B cell (primary cell): ENCODE data around the gene XYLT1. TPM values are rescaled to one million over a fixed set of nuclear protein-coding genes. Genes with fewer than 3 reads are reported as not detected.

ENCODE experiments used
- ATAC-seq: fragments of 200-7000 bp; cut with Tn5 transposase; one replicate; pipeline ENCODE4 v1.10.0; 2021; ENCODE audit warnings: low read depth, mild to moderate bottlenecking, moderate number of reproducible peaks, moderate library complexity
- CTCF ChIA-PET: fragments of 350-600 bp; sonication (Branson Sonifier 250); formaldehyde crosslinking; loops from one replicate; lab custom pipeline; 2021; ENCODE audit warnings: antibody characterized with exemption, inconsistent platforms; lab: Charles Lee
- POLR2A ChIA-PET: fragments of 350-600 bp; sonication (Branson Sonifier 250); formaldehyde crosslinking; loops from one replicate; lab custom pipeline; 2021; ENCODE audit warnings: antibody characterized with exemption; lab: Charles Lee
- DNase-seq: peaks from one replicate; pipeline ENCODE4 v3.0.0; 2013
- H2AFZ ChIP-seq: 2 replicates; pipeline ENCODE4 v1.6.1; 2012; ENCODE audit warnings: mild to moderate bottlenecking, low read depth, low read length; ENCODE audit not compliant: insufficient read depth, poor library complexity, severe bottlenecking
- H3K27ac ChIP-seq, 2 donors: 1 replicate in 1 of 2; 2 replicates in 1 of 2; pipeline ENCODE4 v1.5.1; 2012 to 2013; ENCODE audit warnings: low read length in 2 of 2, mild to moderate bottlenecking in 2 of 2, moderate library complexity in 1 of 2
- H3K27me3 ChIP-seq, 4 experiments: fragments of 200-600 bp in 1 of 4; sonication (generic) in 1 of 4; replicated peaks in 1 of 4; 1 replicate in 2 of 4; 2 replicates in 2 of 4; pipeline versions ENCODE4 v1.6.1 to v1.7.0; 2013 to 2016; ENCODE audit warnings: low read length in 3 of 4, mild to moderate bottlenecking in 2 of 4, mixed read lengths in 1 of 4, moderate library complexity in 1 of 4; ENCODE audit not compliant: insufficient read depth in 4 of 4, control insufficient read depth in 3 of 4; ENCODE audit errors: control extremely low read depth in 1 of 4
- H3K36me3 ChIP-seq, 2 experiments: replicated peaks in 1 of 2; 1 replicate in 1 of 2; 2 replicates in 1 of 2; pipeline versions ENCODE4 v1.6.1 to v1.7.1; 2013; ENCODE audit warnings: low read length in 1 of 2; ENCODE audit not compliant: insufficient read depth in 2 of 2, control insufficient read depth in 1 of 2; ENCODE audit errors: control extremely low read depth in 1 of 2, extremely low read depth in 1 of 2
- H3K4me1 ChIP-seq, 2 donors: fragments of 200-600 bp in 1 of 2; sonication (generic) in 1 of 2; 1 replicate in 1 of 2; 2 replicates in 1 of 2; pipeline versions ENCODE4 v1.5.1 to v1.6.1; 2013 to 2017; ENCODE audit warnings: low read length in 2 of 2; ENCODE audit not compliant: control insufficient read depth in 2 of 2, insufficient read depth in 2 of 2
- H3K4me2 ChIP-seq: replicated peaks from 2 replicates; pipeline ENCODE3; 2012; ENCODE audit warnings: mild to moderate bottlenecking, low read depth, low read length; ENCODE audit not compliant: poor library complexity, severe bottlenecking
- H3K4me3 ChIP-seq, 5 experiments: fragments of 200-600 bp in 1 of 5; sonication (generic) in 1 of 5; 1 replicate in 3 of 5; 2 replicates in 2 of 5; pipeline versions ENCODE4 v1.5.1 to v1.7.0; 2011 to 2016; ENCODE audit warnings: low read length in 4 of 5, mild to moderate bottlenecking in 4 of 5, low read depth in 2 of 5, control low read depth in 1 of 5, moderate library complexity in 1 of 5; ENCODE audit not compliant: insufficient read depth in 1 of 5; ENCODE audit errors: control extremely low read depth in 1 of 5, extremely low read depth in 1 of 5
- H3K79me2 ChIP-seq: fragments of 200-600 bp; sonication (generic); one replicate; pipeline ENCODE4 v1.6.0; 2016; ENCODE audit warnings: low read length; ENCODE audit not compliant: control insufficient read depth, insufficient read depth
- H3K9ac ChIP-seq: fragments of 200-600 bp; sonication (generic); 2 replicates; pipeline ENCODE4 v1.6.1; 2017; ENCODE audit warnings: mild to moderate bottlenecking, low read length, moderate library complexity
- H3K9me3 ChIP-seq, 3 donors: one replicate each; pipeline versions ENCODE4 v1.6.1 to v1.7.1; 2013; ENCODE audit warnings: low read length in 2 of 3; ENCODE audit not compliant: control insufficient read depth in 2 of 3, insufficient read depth in 1 of 3; ENCODE audit errors: control extremely low read depth in 1 of 3
- H4K20me1 ChIP-seq: 2 replicates; pipeline ENCODE4 v1.6.0; 2012; ENCODE audit warnings: mild to moderate bottlenecking, low read length; ENCODE audit not compliant: insufficient read depth, control insufficient read depth, poor library complexity, severe bottlenecking
- H3K27ac Mint-ChIP-seq: one replicate; pipeline ENCODE4 v1.8.0; 2021; ENCODE audit warnings: mixed read lengths
- H3K27me3 Mint-ChIP-seq: one replicate; pipeline ENCODE4 v1.8.0; 2021; ENCODE audit warnings: mixed read lengths
- H3K4me1 Mint-ChIP-seq: one replicate; pipeline ENCODE4 v1.8.0; 2021; ENCODE audit warnings: mixed read lengths
- H3K4me3 Mint-ChIP-seq: one replicate; pipeline ENCODE4 v1.8.0; 2021; ENCODE audit warnings: mixed read lengths
- H3K9me3 Mint-ChIP-seq: one replicate; pipeline ENCODE4 v1.8.0; 2022; ENCODE audit warnings: mixed read lengths; ENCODE audit not compliant: insufficient read depth
- EZH2 ChIP-seq: IDR thresholded peaks from 2 replicates; pipeline ENCODE4 v1.6.1; 2012; ENCODE audit warnings: borderline replicate concordance, low read depth, mild to moderate bottlenecking, moderate library complexity, low read length; ENCODE audit not compliant: insufficient read depth, poor library complexity, severe bottlenecking
- WGBS: methylation state at CpG from one replicate; pipeline ENCODE4 v1.1.5; 2013; ENCODE audit warnings: missing lambda C conversion rate; ENCODE audit not compliant: insufficient coverage; 5-methylcytosine and 5-hydroxymethylcytosine counted together
- intact Hi-C: fragments of 100-400 bp; cut with micrococcal nuclease; formaldehyde crosslinking; loops from one replicate; pipeline ENCODE4 v1.10.0; 2022
- polyA plus RNA-seq: library from polyadenylated mRNA; depleted of rRNA; stranded (reverse); fragments of >200 nt; gene quantifications from 2 replicates; pipeline ENCODE4 v1.2.3, GENCODE V29; 2012
- total RNA-seq, 2 donors: library from RNA; stranded (reverse); fragments of 120-200 nt in 1 of 2; gene quantifications; 1 replicate in 1 of 2; 2 replicates in 1 of 2; pipeline versions ENCODE4 v1.2.3 to v1.2.4, GENCODE V29; 2013 to 2022
- TF ChIP-seq, protein P1 (sequence below): fragments of 200-600 bp; IDR thresholded peaks from one replicate; pipeline ENCODE4 v1.8.0; 2022; ENCODE audit warnings: antibody characterized with exemption, mild to moderate bottlenecking

The XYLT1 gene
- total and polyA plus RNA-seq, 2 donors (not counting 1 experiment from before 2014, with no cell fraction given): 8.7 to 59.6 TPM

DNA sequence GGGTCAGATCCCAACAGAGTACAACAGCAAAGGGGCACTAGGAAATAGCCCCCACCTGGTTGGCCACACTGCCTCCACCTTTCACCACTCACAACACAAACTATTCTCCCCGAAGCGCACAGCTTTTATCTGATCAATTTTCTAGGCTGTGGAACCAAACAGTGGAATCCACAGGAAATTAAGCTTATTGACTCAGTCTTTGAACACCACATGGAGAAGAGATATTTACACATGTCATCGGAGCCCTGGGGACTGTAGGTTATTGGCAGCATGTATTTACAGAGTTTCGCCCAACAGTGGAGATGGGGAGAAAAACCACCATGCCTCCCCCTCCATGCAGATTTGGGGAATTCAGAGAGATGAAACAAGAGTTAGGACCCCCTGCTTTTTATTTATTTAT lies 154.8 kb downstream of the XYLT1 start:
- Histone ChIP-seq H2AFZ (no peak overlapping the region), H4K20me1 (peaks cover 12% of the 10 kb centered on the region), H3K27me3 (no peaks in the 10 kb centered on the region), H3K79me2 (peaks cover 67% of the 10 kb centered on the region), H3K27ac (no peak overlapping the region), H3K9me3 (peaks cover 0 to 26% (median 12%) of the 10 kb centered on the region in 3 donors), H3K36me3 (peaks cover 0 to 4% of the 10 kb centered on the region in 2 experiments), H3K4me3 (no peak overlapping the region), H3K4me1 (peaks cover 44 to 49% of the 10 kb centered on the region in 2 donors), H3K4me2 (no peak overlapping the region), H3K9ac (no peak overlapping the region)
- ATAC-seq: no peak
- no peak overlapping the region for H3K27ac Mint-ChIP-seq
- H3K4me3 Mint-ChIP-seq: no peak overlapping the region
- peaks cover 67% of the 10 kb centered on the region for H3K4me1 Mint-ChIP-seq
- no peaks in the 10 kb centered on the region for H3K9me3 Mint-ChIP-seq
- POLR2A ChIA-PET: no interaction called here
- no peak for DNase-seq
- CTCF ChIA-PET: interaction anchor here (1.2 kb wide), 1 partner anchor 152 kb away, joined by 5 read pairs; no protein-coding TSS in a partner anchor
- no CpG with 5 or more reads among the region's 4 CpGs for WGBS
- intact Hi-C loops: no loop called here
- no peaks in the 10 kb centered on the region for H3K27me3 Mint-ChIP-seq
- no peak for TF ChIP-seq EZH2
- TF ChIP-seq, protein P1, sequence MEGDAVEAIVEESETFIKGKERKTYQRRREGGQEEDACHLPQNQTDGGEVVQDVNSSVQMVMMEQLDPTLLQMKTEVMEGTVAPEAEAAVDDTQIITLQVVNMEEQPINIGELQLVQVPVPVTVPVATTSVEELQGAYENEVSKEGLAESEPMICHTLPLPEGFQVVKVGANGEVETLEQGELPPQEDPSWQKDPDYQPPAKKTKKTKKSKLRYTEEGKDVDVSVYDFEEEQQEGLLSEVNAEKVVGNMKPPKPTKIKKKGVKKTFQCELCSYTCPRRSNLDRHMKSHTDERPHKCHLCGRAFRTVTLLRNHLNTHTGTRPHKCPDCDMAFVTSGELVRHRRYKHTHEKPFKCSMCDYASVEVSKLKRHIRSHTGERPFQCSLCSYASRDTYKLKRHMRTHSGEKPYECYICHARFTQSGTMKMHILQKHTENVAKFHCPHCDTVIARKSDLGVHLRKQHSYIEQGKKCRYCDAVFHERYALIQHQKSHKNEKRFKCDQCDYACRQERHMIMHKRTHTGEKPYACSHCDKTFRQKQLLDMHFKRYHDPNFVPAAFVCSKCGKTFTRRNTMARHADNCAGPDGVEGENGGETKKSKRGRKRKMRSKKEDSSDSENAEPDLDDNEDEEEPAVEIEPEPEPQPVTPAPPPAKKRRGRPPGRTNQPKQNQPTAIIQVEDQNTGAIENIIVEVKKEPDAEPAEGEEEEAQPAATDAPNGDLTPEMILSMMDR: no peak

DNA sequence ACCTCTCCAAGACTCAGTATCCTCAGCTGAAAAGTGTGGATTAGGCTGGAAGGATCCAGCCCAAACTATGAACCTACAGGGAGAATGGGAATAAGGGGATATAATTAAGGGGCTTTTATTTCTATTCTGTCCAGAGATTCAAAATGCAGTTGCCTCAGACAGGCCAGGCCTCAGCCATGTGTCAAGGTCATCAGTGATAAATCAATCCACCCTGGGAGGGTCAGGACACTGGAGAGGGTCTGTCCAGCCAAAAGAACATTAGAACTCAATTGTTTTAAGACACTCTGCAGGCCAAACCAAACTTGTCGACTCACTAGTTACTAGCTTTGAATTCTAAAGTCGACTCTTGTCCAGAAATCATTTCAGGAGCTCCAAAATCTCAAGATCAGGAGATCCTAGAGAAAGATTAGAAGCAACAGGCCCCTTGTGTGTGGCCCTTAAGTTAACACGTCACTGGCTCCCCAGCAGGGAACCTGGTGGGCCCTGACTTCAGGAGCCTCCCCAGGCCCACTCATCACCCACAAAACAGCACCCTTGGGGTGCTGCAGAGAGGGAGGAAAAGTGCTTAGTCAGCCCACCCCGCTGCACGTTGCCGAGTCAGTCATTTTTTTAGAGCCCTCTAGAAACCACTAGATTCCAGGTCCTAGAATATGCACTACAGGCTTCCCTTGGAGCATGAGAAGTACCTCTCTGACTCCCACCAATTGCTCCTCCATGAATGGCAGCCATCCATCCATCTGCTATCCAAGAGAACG lies 156.8 kb downstream of the XYLT1 start:
- no peak overlapping the region for H3K27ac Mint-ChIP-seq
- Histone ChIP-seq H3K9me3 (peaks cover 0 to 33% (median 12%) of the 10 kb centered on the region in 3 donors), H3K27ac (no peak overlapping the region), H3K4me3 (no peak overlapping the region), H2AFZ (no peak overlapping the region), H3K27me3 (no peaks in the 10 kb centered on the region), H3K4me1 (peaks cover 27 to 37% of the 10 kb centered on the region in 2 donors), H3K4me2 (no peak overlapping the region), H3K9ac (no peak overlapping the region), H3K36me3 (peaks cover 0 to 6% of the 10 kb centered on the region in 2 experiments), H3K79me2 (peaks cover 58% of the 10 kb centered on the region), H4K20me1 (peaks cover 12% of the 10 kb centered on the region)
- intact Hi-C loops: no loop called here
- TF ChIP-seq, protein P1: no peak
- TF ChIP-seq EZH2: no peak
- POLR2A ChIA-PET: no interaction called here
- no peak for DNase-seq
- no peaks in the 10 kb centered on the region for H3K27me3 Mint-ChIP-seq
- no peak for ATAC-seq
- CTCF ChIA-PET: interaction anchor here (0.9 kb wide), 1 partner anchor 35 kb away, joined by 3 read pairs; no protein-coding TSS in a partner anchor
- H3K9me3 Mint-ChIP-seq: no peaks in the 10 kb centered on the region
- H3K4me3 Mint-ChIP-seq: no peak overlapping the region
- H3K4me1 Mint-ChIP-seq: peaks cover 66% of the 10 kb centered on the region
- 77% methylated on average over 7 of the region's 7 CpGs for WGBS
